Measurements from ENCODE around the gene ME1.

- TF ChIP-seq POLR2AphosphoS5 (IDR thresholded peaks at IDR 0.05) (no peak), POLR2A (IDR thresholded peaks at IDR 0.05) (no peak)
Measured at GRCh38 chr6:83311231-83311630, 119.6 kb downstream of the ME1 start.

All from sigmoid colon (tissue), 4 donors.